Activated T-cell treated with anti-CD3 and anti-CD28 coated beads, Interleukin-2, amount 50 U/mL, for 24 hours (primary cell): ENCODE data around the gene CHI3L2.

Experiments
- DNase-seq: peaks from one replicate; pipeline ENCODE4 v3.0.0-alpha.2; 2020
- H3K27ac Mint-ChIP-seq: 2 replicates; pipeline ENCODE4 v1.8.0; 2020; ENCODE audit warnings: mild to moderate bottlenecking, mixed read lengths
- H3K27me3 Mint-ChIP-seq: 2 replicates; pipeline ENCODE4 v1.8.0; 2020; ENCODE audit warnings: mixed read lengths
- H3K36me3 Mint-ChIP-seq: 2 replicates; pipeline ENCODE4 v1.8.0; 2020; ENCODE audit warnings: low read depth, mixed read lengths
- H3K4me1 Mint-ChIP-seq: 2 replicates; pipeline ENCODE4 v1.8.0; 2020; ENCODE audit warnings: low read depth, mixed read lengths
- H3K4me3 Mint-ChIP-seq: 2 replicates; pipeline ENCODE4 v1.8.0; 2020; ENCODE audit warnings: mild to moderate bottlenecking, moderate library complexity, mixed read lengths
- H3K9me3 Mint-ChIP-seq: 2 replicates; pipeline ENCODE4 v1.8.0; 2020; ENCODE audit warnings: mixed read lengths

CHI3L2 gene

GRCh38 chr1:111242805-111243523 is 15.5 kb downstream of the CHI3L2 start:
- no peak for DNase-seq
- H3K4me3 Mint-ChIP-seq, result no peak overlapping the region
- no peaks in the 10 kb centered on the region for H3K27me3 Mint-ChIP-seq
- H3K4me1 Mint-ChIP-seq, result no peaks in the 10 kb centered on the region
- H3K27ac Mint-ChIP-seq, result no peak overlapping the region
- H3K9me3 Mint-ChIP-seq, result no peaks in the 10 kb centered on the region
- H3K36me3 Mint-ChIP-seq, result peaks cover 3% of the 10 kb centered on the region

- no peak for DNase-seq
- H3K27ac Mint-ChIP-seq, result no peak overlapping the region
- no peaks in the 10 kb centered on the region for H3K27me3 Mint-ChIP-seq
- no peak overlapping the region for H3K4me3 Mint-ChIP-seq
- H3K4me1 Mint-ChIP-seq, result peaks cover 10% of the 10 kb centered on the region
- H3K9me3 Mint-ChIP-seq, result no peaks in the 10 kb centered on the region
- H3K36me3 Mint-ChIP-seq, result peaks cover 3% of the 10 kb centered on the region
Measured at GRCh38 chr1:111247125-111247838, 19.8 kb downstream of the CHI3L2 start.

- H3K4me3 Mint-ChIP-seq, result no peak overlapping the region
Measured at GRCh38 chr1:111249960-111250359, 22.4 kb downstream of the CHI3L2 start.

GRCh38 chr1:111251570-111251969 is 24.1 kb downstream of the CHI3L2 start:
- H3K9me3 Mint-ChIP-seq, result no peaks in the 10 kb centered on the region
- H3K27me3 Mint-ChIP-seq, result no peaks in the 10 kb centered on the region
- no peaks in the 10 kb centered on the region for H3K36me3 Mint-ChIP-seq
- no peak overlapping the region for H3K4me3 Mint-ChIP-seq
- peaks cover 14% of the 10 kb centered on the region for H3K4me1 Mint-ChIP-seq
- no peak overlapping the region for H3K27ac Mint-ChIP-seq
- DNase-seq, result no peak

More at GRCh38 chr1:111249960-111250359, 22.4 kb downstream of the CHI3L2 start:
- no peaks in the 10 kb centered on the region for H3K27me3 Mint-ChIP-seq
- H3K4me1 Mint-ChIP-seq, result peaks cover 14% of the 10 kb centered on the region
- H3K9me3 Mint-ChIP-seq, result no peaks in the 10 kb centered on the region
- DNase-seq, result no peak
- no peaks in the 10 kb centered on the region for H3K36me3 Mint-ChIP-seq
- H3K27ac Mint-ChIP-seq, result no peak overlapping the region

GRCh38 chr1:111252786-111253185 is 25.3 kb downstream of the CHI3L2 start:
- H3K4me3 Mint-ChIP-seq, result no peak overlapping the region
- no peak overlapping the region for H3K27ac Mint-ChIP-seq
- no peak for DNase-seq
- H3K4me1 Mint-ChIP-seq, result peaks cover 14% of the 10 kb centered on the region
- H3K27me3 Mint-ChIP-seq, result no peaks in the 10 kb centered on the region
- no peaks in the 10 kb centered on the region for H3K36me3 Mint-ChIP-seq
- no peaks in the 10 kb centered on the region for H3K9me3 Mint-ChIP-seq

- no peak overlapping the region for H3K4me3 Mint-ChIP-seq
- no peaks in the 10 kb centered on the region for H3K27me3 Mint-ChIP-seq
- H3K9me3 Mint-ChIP-seq, result no peaks in the 10 kb centered on the region
- no peak overlapping the region for H3K27ac Mint-ChIP-seq
- no peak for DNase-seq
- no peaks in the 10 kb centered on the region for H3K36me3 Mint-ChIP-seq
- peaks cover 14% of the 10 kb centered on the region for H3K4me1 Mint-ChIP-seq
Measured at GRCh38 chr1:111253876-111254275, 26.4 kb downstream of the CHI3L2 start.

- no peaks in the 10 kb centered on the region for H3K36me3 Mint-ChIP-seq
- H3K4me1 Mint-ChIP-seq, result peaks cover 4% of the 10 kb centered on the region
- H3K9me3 Mint-ChIP-seq, result no peaks in the 10 kb centered on the region
- DNase-seq, result no peak
- no peak overlapping the region for H3K4me3 Mint-ChIP-seq
- no peaks in the 10 kb centered on the region for H3K27me3 Mint-ChIP-seq
- no peak overlapping the region for H3K27ac Mint-ChIP-seq
Measured at GRCh38 chr1:111256988-111257658, 29.6 kb downstream of the CHI3L2 start.

GRCh38 chr1:111267801-111268508 is 40.4 kb downstream of the CHI3L2 start:
- Mint-ChIP-seq H3K9me3 (peaks cover 12% of the 10 kb centered on the region), H3K27ac (no peak overlapping the region), H3K27me3 (peaks cover 32% of the 10 kb centered on the region), H3K4me3 (no peak overlapping the region), H3K4me1 (peaks cover 11% of the 10 kb centered on the region), H3K36me3 (no peaks in the 10 kb centered on the region)
- no peak for DNase-seq

GRCh38 chr1:111269825-111270406 is 42.4 kb downstream of the CHI3L2 start:
- Mint-ChIP-seq H3K27me3 (peaks cover 32% of the 10 kb centered on the region), H3K9me3 (peaks cover 9% of the 10 kb centered on the region), H3K4me3 (no peak overlapping the region)

GRCh38 chr1:111270771-111271463 is 43.4 kb downstream of the CHI3L2 start:
- DNase-seq, result peak; percentile 41
- peaks cover 32% of the 10 kb centered on the region for H3K27me3 Mint-ChIP-seq
- H3K9me3 Mint-ChIP-seq, result peaks cover 6% of the 10 kb centered on the region
- H3K4me3 Mint-ChIP-seq, result peak overlapping the region; percentile 57
- H3K4me1 Mint-ChIP-seq, result peaks cover 28% of the 10 kb centered on the region
- H3K27ac Mint-ChIP-seq, result no peak overlapping the region
- no peaks in the 10 kb centered on the region for H3K36me3 Mint-ChIP-seq

More at GRCh38 chr1:111269825-111270406, 42.4 kb downstream of the CHI3L2 start:
- no peak for DNase-seq
- no peak overlapping the region for H3K27ac Mint-ChIP-seq
- peaks cover 20% of the 10 kb centered on the region for H3K4me1 Mint-ChIP-seq
- no peaks in the 10 kb centered on the region for H3K36me3 Mint-ChIP-seq

- no peak for DNase-seq
- peak overlapping the region; percentile 57 for H3K4me3 Mint-ChIP-seq
- H3K9me3 Mint-ChIP-seq, result peaks cover 2% of the 10 kb centered on the region
- peaks cover 33% of the 10 kb centered on the region for H3K4me1 Mint-ChIP-seq
- no peaks in the 10 kb centered on the region for H3K36me3 Mint-ChIP-seq
- H3K27me3 Mint-ChIP-seq, result peaks cover 32% of the 10 kb centered on the region
- H3K27ac Mint-ChIP-seq, result no peak overlapping the region
Measured at GRCh38 chr1:111271464-111271801, 43.9 kb downstream of the CHI3L2 start.

GRCh38 chr1:111272081-111272480 is 44.6 kb downstream of the CHI3L2 start:
- no peak overlapping the region for H3K4me3 Mint-ChIP-seq
- no peak for DNase-seq
- peaks cover 4% of the 10 kb centered on the region for H3K9me3 Mint-ChIP-seq
- no peak overlapping the region for H3K27ac Mint-ChIP-seq
- H3K4me1 Mint-ChIP-seq, result peaks cover 37% of the 10 kb centered on the region
- no peaks in the 10 kb centered on the region for H3K36me3 Mint-ChIP-seq
- H3K27me3 Mint-ChIP-seq, result peaks cover 32% of the 10 kb centered on the region

- Mint-ChIP-seq H3K4me3 (peak overlapping the region; percentile 5), H3K27me3 (peaks cover 32% of the 10 kb centered on the region), H3K9me3 (peaks cover 7% of the 10 kb centered on the region), H3K27ac (peak overlapping the region; percentile 89), H3K4me1 (peaks cover 50% of the 10 kb centered on the region), H3K36me3 (no peaks in the 10 kb centered on the region)
- DNase-seq, result no peak
Measured at GRCh38 chr1:111274653-111275052, 47.1 kb downstream of the CHI3L2 start.

GRCh38 chr1:111275079-111275478 is 47.6 kb downstream of the CHI3L2 start:
- H3K36me3 Mint-ChIP-seq, result no peaks in the 10 kb centered on the region
- peaks cover 28% of the 10 kb centered on the region for H3K27me3 Mint-ChIP-seq
- no peak overlapping the region for H3K4me3 Mint-ChIP-seq
- DNase-seq, result peak; percentile 47
- H3K9me3 Mint-ChIP-seq, result peaks cover 7% of the 10 kb centered on the region
- H3K27ac Mint-ChIP-seq, result peak overlapping the region; percentile 89
- H3K4me1 Mint-ChIP-seq, result peaks cover 55% of the 10 kb centered on the region
